MM.1S (cell line): ENCODE results near the gene GALNTL6.

Experiments used
- CTCF ChIP-seq: fragments of 300-600 bp; sonication (generic); IDR thresholded peaks from 2 replicates; pipeline ENCODE4 v1.5.1; 2016; ENCODE audit warnings: antibody characterized with exemption, low read length, mixed read lengths
- EZH2 ChIP-seq: fragments of 300-600 bp; sonication (generic); optimal IDR thresholded peaks from 2 replicates; pipeline ENCODE3; 2017; ENCODE audit warnings: low read depth, mild to moderate bottlenecking, antibody characterized with exemption, low read length, mixed read lengths
- EZH2phosphoT487 ChIP-seq: fragments of 300-600 bp; sonication (generic); IDR thresholded peaks from 2 replicates; pipeline ENCODE4 v1.6.1; 2018; ENCODE audit warnings: antibody characterized with exemption, low read length

- no peak for TF ChIP-seq CTCF
- TF ChIP-seq EZH2, result no peak
- no peak for TF ChIP-seq EZH2phosphoT487
These were observed 733.6 kb downstream of the GALNTL6 start for GRCh38 chr4:172546782-172547181.
